ENCODE results near the gene COL11A2.

DNA sequence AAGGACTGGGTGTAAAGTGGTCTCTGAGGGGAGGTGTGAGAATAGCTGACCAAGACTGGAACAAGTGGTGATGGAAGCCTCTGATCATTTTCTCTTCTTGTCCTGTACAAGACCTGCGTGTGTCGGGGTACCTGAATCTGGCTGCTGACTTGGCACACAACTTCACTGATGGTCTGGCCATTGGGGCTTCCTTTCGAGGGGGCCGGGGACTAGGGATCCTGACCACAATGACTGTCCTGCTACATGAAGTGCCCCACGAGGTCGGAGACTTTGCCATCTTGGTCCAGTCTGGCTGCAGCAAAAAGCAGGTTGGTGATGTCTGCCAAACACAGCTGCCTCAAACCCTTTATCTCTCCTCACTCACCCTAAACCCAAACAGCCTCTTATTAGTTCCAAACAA, 10.5 kb upstream of the COL11A2 start:
- TF ChIP-seq, protein P1, sequence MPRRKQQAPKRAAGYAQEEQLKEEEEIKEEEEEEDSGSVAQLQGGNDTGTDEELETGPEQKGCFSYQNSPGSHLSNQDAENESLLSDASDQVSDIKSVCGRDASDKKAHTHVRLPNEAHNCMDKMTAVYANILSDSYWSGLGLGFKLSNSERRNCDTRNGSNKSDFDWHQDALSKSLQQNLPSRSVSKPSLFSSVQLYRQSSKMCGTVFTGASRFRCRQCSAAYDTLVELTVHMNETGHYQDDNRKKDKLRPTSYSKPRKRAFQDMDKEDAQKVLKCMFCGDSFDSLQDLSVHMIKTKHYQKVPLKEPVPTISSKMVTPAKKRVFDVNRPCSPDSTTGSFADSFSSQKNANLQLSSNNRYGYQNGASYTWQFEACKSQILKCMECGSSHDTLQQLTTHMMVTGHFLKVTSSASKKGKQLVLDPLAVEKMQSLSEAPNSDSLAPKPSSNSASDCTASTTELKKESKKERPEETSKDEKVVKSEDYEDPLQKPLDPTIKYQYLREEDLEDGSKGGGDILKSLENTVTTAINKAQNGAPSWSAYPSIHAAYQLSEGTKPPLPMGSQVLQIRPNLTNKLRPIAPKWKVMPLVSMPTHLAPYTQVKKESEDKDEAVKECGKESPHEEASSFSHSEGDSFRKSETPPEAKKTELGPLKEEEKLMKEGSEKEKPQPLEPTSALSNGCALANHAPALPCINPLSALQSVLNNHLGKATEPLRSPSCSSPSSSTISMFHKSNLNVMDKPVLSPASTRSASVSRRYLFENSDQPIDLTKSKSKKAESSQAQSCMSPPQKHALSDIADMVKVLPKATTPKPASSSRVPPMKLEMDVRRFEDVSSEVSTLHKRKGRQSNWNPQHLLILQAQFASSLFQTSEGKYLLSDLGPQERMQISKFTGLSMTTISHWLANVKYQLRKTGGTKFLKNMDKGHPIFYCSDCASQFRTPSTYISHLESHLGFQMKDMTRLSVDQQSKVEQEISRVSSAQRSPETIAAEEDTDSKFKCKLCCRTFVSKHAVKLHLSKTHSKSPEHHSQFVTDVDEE (CRISPR knock-in tag; IDR thresholded peaks at IDR 0.05): no peak
- TF ChIP-seq, protein P2, sequence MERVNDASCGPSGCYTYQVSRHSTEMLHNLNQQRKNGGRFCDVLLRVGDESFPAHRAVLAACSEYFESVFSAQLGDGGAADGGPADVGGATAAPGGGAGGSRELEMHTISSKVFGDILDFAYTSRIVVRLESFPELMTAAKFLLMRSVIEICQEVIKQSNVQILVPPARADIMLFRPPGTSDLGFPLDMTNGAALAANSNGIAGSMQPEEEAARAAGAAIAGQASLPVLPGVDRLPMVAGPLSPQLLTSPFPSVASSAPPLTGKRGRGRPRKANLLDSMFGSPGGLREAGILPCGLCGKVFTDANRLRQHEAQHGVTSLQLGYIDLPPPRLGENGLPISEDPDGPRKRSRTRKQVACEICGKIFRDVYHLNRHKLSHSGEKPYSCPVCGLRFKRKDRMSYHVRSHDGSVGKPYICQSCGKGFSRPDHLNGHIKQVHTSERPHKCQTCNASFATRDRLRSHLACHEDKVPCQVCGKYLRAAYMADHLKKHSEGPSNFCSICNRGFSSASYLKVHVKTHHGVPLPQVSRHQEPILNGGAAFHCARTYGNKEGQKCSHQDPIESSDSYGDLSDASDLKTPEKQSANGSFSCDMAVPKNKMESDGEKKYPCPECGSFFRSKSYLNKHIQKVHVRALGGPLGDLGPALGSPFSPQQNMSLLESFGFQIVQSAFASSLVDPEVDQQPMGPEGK (CRISPR knock-in tag; IDR thresholded peaks at IDR 0.05; ENCODE audit: borderline replicate concordance): no peak
- TF ChIP-seq PPARA (CRISPR knock-in tag; IDR thresholded peaks at IDR 0.05; ENCODE audit: borderline replicate concordance) (no peak), ESRRG (CRISPR knock-in tag; IDR thresholded peaks at IDR 0.05) (no peak), ZFP3 (CRISPR knock-in tag; IDR thresholded peaks at IDR 0.05) (no peak), ZC3H10 (CRISPR knock-in tag; IDR thresholded peaks at IDR 0.05) (no peak), TCF4 (CRISPR knock-in tag; IDR thresholded peaks at IDR 0.05; ENCODE audit: borderline replicate concordance) (no peak), ZNF70 (CRISPR knock-in tag; IDR thresholded peaks at IDR 0.05) (no peak), OSR1 (CRISPR knock-in tag; IDR thresholded peaks at IDR 0.05) (no peak)
- TF ChIP-seq, protein P3, sequence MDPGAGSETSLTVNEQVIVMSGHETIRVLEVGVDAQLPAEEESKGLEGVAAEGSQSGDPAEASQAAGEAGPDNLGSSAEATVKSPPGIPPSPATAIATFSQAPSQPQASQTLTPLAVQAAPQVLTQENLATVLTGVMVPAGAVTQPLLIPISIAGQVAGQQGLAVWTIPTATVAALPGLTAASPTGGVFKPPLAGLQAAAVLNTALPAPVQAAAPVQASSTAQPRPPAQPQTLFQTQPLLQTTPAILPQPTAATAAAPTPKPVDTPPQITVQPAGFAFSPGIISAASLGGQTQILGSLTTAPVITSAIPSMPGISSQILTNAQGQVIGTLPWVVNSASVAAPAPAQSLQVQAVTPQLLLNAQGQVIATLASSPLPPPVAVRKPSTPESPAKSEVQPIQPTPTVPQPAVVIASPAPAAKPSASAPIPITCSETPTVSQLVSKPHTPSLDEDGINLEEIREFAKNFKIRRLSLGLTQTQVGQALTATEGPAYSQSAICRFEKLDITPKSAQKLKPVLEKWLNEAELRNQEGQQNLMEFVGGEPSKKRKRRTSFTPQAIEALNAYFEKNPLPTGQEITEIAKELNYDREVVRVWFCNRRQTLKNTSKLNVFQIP (CRISPR knock-in tag; IDR thresholded peaks at IDR 0.05; ENCODE audit: borderline replicate concordance, low read depth): no peak

Measured in SK-N-SH treated with all-trans-retinoic acid at 6 μM for 48 hours (cell line).